ENCODE results near the gene BCL3.
A peak's percentile ranks its signal among the peaks of the same experiment; 100 is the strongest.
"Not testable (repeated sequence)": the region's sequence is repeated elsewhere in the genome, so short reads cannot be mapped to it uniquely, and the experiment has no call there.

BCL3 gene, protein sequence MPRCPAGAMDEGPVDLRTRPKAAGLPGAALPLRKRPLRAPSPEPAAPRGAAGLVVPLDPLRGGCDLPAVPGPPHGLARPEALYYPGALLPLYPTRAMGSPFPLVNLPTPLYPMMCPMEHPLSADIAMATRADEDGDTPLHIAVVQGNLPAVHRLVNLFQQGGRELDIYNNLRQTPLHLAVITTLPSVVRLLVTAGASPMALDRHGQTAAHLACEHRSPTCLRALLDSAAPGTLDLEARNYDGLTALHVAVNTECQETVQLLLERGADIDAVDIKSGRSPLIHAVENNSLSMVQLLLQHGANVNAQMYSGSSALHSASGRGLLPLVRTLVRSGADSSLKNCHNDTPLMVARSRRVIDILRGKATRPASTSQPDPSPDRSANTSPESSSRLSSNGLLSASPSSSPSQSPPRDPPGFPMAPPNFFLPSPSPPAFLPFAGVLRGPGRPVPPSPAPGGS

DNA sequence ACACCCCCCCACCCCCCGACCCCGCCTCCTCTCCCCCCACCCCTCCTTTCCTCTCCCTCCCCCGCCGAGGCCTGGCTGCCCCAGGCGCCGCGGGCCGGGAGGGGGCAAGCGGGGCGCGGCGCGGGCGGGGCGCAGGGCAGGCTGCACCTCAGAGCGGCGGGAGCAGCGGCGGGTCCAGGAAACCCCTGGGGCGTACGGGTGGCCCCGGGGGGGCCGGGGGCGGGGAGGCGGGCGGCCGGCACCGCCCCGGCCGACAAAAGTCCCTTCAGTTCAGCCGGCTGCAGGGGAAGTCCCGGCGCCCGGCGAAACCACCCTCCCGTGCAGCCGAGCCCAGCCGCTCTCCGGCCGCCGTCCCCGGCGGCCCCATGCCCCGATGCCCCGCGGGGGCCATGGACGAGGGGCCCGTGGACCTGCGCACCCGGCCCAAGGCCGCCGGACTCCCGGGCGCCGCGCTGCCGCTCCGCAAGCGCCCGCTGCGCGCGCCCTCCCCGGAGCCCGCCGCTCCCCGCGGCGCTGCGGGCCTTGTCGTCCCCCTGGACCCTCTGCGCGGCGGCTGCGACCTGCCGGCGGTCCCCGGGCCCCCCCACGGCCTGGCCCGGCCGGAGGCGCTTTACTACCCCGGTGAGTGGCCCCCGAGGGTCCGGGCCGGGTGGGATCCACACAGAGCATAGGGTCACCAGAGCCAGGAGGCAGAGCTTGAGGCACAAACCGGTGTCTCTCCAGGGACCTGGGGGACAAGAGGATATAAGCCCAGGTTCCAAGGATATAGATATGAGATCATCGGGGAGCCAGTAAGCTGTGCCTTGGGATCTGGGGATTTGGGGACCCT is at the start of gene BCL3:
Gene BCL3 (plus strand): TSS at position 283 of the 829 bp plus-strand sequence. CDS start 83 bp downstream, at position 366.
- Histone ChIP-seq H3K4me1 (ENCODE audit: insufficient read depth, low read length) (peaks cover 7% of the 10 kb centered on the region), H3K36me3 (ENCODE audit: insufficient read depth, low read length) (no peaks in the 10 kb centered on the region), H3K9ac (ENCODE audit: low read depth, low read length) (peak within 1 kb of the TSS; percentile 67; the same call in 1 of the 2 replicates), H3K9me3 (ENCODE audit: control insufficient read depth, insufficient read depth, low read length) (no peaks in the 10 kb centered on the region)

DNA sequence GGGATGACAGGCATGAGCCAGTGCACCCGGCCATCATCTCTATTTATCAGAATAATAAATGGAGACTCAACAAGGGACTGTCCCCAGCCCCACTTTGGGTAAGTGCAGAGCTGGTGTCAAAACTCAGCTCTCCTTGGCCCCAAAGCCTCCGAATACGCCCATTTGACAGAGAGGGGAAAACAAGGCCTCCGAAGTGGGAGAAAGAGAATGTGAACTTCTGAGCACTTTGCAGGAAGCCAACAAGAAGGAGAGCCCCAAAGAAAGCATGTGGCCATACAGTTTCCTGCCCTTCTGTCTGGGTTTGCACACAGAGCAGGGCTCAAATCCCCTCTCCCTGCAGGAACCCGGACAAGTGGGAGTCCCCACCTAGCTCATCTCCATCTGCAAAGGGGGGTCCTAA is 48.0 kb upstream of the BCL3 start:
- no peaks in the 10 kb centered on the region for H3K36me3 ChIP-seq (ENCODE audit: insufficient read depth, low read length)
- H3K9me3 ChIP-seq (ENCODE audit: control insufficient read depth, insufficient read depth, low read length) = no peaks in the 10 kb centered on the region
- H3K9ac ChIP-seq (ENCODE audit: low read depth, low read length) = no peak overlapping the region
- H3K4me1 ChIP-seq (ENCODE audit: insufficient read depth, low read length) = no peaks in the 10 kb centered on the region

DNA sequence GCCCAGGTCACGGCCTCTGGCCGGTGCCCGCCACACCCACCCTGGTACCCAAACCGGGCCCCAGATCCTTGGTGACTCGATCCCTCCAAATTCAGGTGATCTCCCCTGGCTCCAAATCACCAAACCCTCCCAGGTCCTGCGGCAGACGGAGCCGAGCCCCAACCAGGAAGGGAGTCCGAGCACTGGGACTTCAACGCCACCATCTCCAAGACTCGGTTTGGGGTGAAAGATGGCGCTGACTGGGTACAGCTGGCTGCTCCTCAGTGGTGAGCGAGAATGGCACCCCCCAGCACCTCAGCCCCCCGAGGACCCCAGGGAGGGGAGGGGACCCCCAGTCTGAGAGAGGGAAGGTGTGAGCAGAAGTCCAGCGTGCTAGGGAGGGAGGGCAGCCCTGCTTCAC is 47.3 kb upstream of the BCL3 start:
- no peak overlapping the region for H3K9ac ChIP-seq (ENCODE audit: low read depth, low read length)
- no peaks in the 10 kb centered on the region for H3K4me1 ChIP-seq (ENCODE audit: insufficient read depth, low read length)
- H3K36me3 ChIP-seq (ENCODE audit: insufficient read depth, low read length) = no peaks in the 10 kb centered on the region
- no peaks in the 10 kb centered on the region for H3K9me3 ChIP-seq (ENCODE audit: control insufficient read depth, insufficient read depth, low read length)

DNA sequence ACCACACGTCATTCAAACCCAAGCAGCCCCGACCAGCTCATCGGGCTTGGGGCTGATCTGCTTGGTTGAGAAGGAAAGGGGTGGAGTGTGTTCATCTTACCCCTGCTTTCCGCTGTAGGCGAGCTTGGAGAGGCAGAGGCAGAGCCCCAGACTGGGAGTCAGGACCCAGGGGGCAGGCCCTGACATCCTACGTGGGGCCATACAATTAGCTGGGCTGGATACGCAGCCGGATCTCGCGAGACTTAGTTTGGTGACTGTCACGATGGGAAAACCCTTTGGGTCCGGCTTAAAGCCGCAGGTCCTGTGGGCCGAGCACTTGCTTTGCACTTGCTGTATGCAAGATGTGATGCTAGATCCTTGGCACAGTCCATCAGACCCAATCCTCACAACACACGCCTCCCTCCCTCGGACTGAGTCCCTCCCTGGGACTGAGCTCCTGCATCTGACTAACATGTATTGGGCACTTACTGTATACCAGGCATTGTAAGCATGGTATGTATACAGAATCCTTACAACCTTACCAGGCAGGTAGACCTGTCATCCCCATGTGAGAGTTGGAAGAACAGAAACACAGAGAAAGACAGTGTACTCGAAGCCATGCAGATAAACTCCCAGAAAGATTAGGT is 45.8 kb upstream of the BCL3 start:
- H3K9me3 ChIP-seq (ENCODE audit: control insufficient read depth, insufficient read depth, low read length) = no peaks in the 10 kb centered on the region
- H3K4me1 ChIP-seq (ENCODE audit: insufficient read depth, low read length) = no peaks in the 10 kb centered on the region
- no peak overlapping the region for H3K9ac ChIP-seq (ENCODE audit: low read depth, low read length)
- H3K36me3 ChIP-seq (ENCODE audit: insufficient read depth, low read length) = no peaks in the 10 kb centered on the region

DNA sequence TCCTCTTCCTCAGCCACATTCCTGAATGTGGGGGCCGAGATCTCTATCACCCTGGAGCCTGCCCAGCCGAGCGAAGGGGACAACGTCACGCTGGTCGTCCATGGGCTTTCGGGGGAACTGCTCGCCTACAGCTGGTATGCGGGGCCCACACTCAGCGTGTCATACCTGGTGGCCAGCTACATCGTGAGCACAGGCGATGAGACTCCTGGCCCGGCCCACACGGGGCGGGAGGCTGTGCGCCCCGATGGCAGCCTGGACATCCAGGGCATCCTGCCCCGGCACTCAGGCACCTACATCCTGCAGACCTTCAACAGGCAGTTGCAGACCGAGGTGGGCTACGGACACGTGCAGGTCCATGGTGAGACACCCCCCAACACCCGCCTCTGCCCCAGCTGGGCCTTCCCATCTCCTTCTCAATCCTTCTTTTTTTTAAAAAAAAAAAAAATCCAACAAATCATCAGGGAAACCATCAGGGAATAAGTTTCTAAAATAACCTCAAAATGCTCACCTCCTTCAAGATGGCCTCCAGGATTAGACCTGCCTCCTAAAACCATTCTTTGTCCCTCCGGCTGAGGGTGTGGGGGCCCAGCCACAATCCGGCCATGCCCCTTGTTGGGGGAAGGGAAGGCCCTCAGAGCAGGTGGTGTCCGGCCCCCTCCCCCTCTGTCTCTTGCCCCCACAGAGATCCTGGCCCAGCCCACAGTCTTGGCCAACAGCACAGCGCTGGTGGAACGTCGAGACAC is 45.0 kb upstream of the BCL3 start:
- Histone ChIP-seq H3K4me1 (ENCODE audit: insufficient read depth, low read length) (no peaks in the 10 kb centered on the region), H3K36me3 (ENCODE audit: insufficient read depth, low read length) (no peaks in the 10 kb centered on the region), H3K9me3 (ENCODE audit: control insufficient read depth, insufficient read depth, low read length) (no peaks in the 10 kb centered on the region), H3K9ac (ENCODE audit: low read depth, low read length) (no peak overlapping the region)

DNA sequence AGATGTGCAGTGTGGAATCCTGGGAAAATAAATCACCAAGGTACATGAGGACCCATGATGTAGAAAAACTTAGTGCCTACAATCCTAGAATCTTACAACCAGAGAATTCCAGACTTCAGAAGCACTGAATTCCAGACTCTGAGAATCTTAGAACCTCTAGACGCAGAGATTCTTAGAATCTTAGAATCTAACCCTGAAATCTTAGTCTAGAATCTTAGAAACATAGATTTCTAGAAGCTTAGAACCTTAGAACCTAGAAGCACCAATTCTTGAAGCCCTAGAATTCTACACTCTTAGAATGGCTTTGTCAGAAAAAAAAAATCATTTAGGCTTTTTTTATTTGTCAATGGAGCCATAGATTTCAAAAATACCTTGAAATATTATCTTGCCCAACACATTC is 43.5 kb upstream of the BCL3 start:
- Histone ChIP-seq H3K36me3 (ENCODE audit: insufficient read depth, low read length) (no peaks in the 10 kb centered on the region), H3K4me1 (ENCODE audit: insufficient read depth, low read length) (no peaks in the 10 kb centered on the region), H3K9ac (ENCODE audit: low read depth, low read length) (no peak overlapping the region), H3K9me3 (ENCODE audit: control insufficient read depth, insufficient read depth, low read length) (no peaks in the 10 kb centered on the region)

DNA sequence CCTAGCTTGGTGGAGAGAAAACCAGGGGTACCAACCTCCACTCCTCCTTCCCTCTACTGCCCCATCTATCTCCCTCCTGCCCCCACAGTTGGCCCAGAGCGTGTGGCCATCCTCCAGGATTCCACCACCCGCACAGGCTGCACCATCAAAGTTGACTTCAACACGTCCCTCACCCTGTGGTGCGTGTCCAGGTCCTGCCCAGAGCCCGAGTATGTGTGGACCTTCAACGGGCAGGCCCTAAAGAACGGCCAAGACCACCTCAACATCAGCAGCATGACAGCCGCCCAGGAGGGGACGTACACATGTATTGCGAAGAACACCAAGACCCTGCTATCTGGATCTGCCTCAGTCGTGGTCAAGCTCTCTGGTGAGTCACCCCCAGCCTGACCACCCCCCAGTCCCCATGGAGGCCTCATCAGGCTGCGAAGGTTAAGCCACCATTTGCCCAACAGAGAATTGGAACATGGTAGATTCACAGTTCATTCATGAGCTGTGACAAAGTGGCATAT is 43.0 kb upstream of the BCL3 start:
- no peaks in the 10 kb centered on the region for H3K36me3 ChIP-seq (ENCODE audit: insufficient read depth, low read length)
- H3K4me1 ChIP-seq (ENCODE audit: insufficient read depth, low read length) = no peaks in the 10 kb centered on the region
- no peak overlapping the region for H3K9ac ChIP-seq (ENCODE audit: low read depth, low read length)
- H3K9me3 ChIP-seq (ENCODE audit: control insufficient read depth, insufficient read depth, low read length) = no peaks in the 10 kb centered on the region

DNA sequence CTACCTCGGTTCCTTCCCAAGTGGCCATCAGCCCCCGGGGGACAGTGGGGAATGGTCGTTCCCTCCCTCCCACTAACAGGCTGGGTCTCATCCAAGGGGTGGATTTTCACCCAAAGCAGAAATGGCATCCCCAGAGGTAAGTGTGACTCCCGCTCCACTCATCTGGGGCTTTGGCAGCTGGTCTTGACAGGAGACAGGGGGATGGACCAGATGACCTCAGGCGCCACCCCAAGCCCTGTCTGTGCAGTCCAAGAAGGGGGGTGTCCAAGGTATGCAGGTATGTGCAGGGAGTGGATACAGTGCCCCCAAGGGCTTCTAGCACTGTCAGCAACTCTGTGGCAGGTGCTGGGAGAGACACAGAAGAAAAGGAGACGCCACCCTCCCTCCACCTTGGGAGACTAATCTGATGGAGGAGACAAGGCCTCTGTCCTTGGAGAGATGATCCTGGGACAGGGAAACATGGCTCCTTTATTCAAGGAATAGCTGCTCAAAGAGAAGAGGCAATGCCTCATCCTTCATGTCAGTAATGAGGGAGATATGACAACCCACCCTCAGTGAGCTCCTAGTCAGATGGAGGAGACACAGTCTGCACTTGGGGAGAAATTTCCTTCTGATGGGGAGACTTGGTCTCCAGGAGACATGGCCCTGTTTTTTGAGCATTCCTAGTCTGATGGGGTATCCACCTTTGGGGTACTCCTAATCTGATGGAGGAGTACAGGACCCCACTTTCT is 41.8 kb upstream of the BCL3 start:
- no peaks in the 10 kb centered on the region for H3K4me1 ChIP-seq (ENCODE audit: insufficient read depth, low read length)

DNA sequence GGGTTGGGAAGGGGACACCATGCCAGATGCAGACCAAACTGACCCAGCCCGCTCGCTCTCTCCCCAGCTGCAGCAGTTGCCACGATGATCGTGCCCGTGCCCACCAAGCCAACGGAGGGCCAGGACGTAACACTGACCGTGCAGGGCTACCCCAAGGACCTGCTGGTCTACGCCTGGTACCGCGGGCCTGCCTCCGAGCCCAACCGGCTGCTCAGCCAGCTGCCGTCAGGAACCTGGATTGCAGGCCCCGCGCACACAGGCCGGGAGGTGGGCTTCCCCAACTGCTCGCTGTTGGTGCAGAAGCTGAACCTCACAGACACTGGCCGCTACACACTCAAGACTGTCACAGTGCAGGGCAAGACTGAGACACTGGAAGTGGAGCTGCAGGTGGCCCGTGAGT is 40.7 kb upstream of the BCL3 start:
- no peaks in the 10 kb centered on the region for H3K9me3 ChIP-seq (ENCODE audit: control insufficient read depth, insufficient read depth, low read length)
- H3K36me3 ChIP-seq (ENCODE audit: insufficient read depth, low read length) = no peaks in the 10 kb centered on the region
- no peak overlapping the region for H3K9ac ChIP-seq (ENCODE audit: low read depth, low read length)
- H3K4me1 ChIP-seq (ENCODE audit: insufficient read depth, low read length) = no peaks in the 10 kb centered on the region

More for the DNA sequence above, 41.8 kb upstream of the BCL3 start:
- no peak overlapping the region for H3K9ac ChIP-seq (ENCODE audit: low read depth, low read length)
- H3K36me3 ChIP-seq (ENCODE audit: insufficient read depth, low read length) = no peaks in the 10 kb centered on the region
- no peaks in the 10 kb centered on the region for H3K9me3 ChIP-seq (ENCODE audit: control insufficient read depth, insufficient read depth, low read length)

DNA sequence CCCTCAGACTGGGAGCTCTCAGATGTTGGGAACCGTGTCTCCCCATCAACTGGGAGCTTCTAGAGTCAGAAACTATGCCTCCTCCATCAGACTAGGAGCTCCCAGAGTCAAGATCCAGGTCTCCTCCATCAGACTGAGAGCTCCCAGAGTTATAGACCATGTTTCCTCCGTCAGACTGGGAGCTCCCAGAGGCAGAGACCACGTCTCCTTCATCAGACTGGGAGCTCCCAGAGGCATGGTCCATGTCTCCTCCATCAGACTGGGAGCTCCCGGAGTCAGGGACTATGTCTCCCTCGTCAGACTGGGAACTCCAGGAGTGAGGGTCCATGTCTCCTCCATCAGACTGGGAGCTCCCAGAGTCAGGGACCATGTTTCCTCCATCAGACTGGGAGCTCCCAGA is 39.6 kb upstream of the BCL3 start:
- no peak overlapping the region for H3K9ac ChIP-seq (ENCODE audit: low read depth, low read length)
- no peaks in the 10 kb centered on the region for H3K4me1 ChIP-seq (ENCODE audit: insufficient read depth, low read length)
- no peaks in the 10 kb centered on the region for H3K9me3 ChIP-seq (ENCODE audit: control insufficient read depth, insufficient read depth, low read length)

DNA sequence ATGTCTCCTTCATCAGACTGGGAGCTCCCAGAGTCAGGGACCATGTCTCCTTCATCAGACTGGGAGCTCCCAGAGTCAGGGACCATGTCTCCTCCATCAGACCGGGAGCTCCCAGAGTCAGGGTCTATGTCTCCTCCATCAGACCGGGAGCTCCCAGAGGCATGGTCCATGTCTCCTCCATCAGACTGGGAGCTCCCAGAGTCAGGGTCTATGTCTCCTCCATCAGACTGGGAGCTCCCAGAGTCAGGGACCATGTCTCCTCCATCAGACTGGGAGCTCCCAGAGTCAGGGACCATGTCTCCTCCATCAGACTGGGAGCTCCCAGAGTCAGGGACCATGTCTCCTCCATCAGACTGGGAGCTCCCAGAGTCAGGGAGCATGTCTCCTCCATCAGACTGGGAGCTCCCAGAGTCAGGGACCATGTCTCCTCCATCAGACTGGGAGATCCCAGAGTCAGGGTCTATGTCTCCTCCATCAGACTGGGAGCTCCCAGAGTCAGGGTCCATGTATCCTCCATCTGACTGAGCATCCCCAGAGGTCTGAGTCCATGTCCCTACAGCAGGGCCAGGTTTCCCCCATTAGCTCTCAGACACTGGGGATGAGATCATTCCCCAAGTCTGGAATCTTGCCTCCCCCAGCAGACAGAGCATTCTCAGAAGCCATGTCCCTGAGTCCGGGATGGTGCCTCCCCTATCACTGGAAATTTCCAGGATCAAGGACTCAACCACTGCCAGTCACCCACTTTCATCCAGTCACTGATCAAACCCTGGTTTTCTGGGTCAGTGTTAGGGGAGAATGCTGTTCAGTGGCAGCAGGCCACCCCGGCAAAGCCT is 38.9 kb upstream of the BCL3 start:
- not testable (repeated sequence) for H3K9ac ChIP-seq (ENCODE audit: low read depth, low read length); H3K9me3 ChIP-seq (ENCODE audit: control insufficient read depth, insufficient read depth, low read length); H3K36me3 ChIP-seq (ENCODE audit: insufficient read depth, low read length); H3K4me1 ChIP-seq (ENCODE audit: insufficient read depth, low read length)

More for the DNA sequence above, 39.6 kb upstream of the BCL3 start:
- no peaks in the 10 kb centered on the region for H3K36me3 ChIP-seq (ENCODE audit: insufficient read depth, low read length)

DNA sequence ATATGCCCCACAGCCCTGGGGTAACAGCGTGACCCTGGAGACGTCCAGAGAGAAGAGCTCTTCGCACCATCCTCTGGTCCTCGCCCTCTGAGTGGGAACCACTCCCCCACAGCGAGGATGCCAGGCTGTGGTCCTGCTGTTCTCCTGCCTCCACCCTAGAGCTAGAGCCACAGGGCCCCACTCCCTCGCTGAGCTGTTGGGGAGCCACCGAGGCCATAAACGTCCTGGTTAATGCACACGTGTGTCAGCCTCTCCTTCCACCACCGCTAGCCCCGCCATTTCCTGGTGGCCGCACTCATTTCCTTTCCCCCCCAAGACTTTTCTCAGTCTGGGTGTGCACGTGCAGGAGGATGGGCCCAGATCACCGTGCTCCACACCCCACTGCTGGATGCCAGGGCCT is 38.0 kb upstream of the BCL3 start:
- H3K4me1 ChIP-seq (ENCODE audit: insufficient read depth, low read length) = no peaks in the 10 kb centered on the region
- H3K9ac ChIP-seq (ENCODE audit: low read depth, low read length) = no peak overlapping the region
- no peaks in the 10 kb centered on the region for H3K36me3 ChIP-seq (ENCODE audit: insufficient read depth, low read length)
- no peaks in the 10 kb centered on the region for H3K9me3 ChIP-seq (ENCODE audit: control insufficient read depth, insufficient read depth, low read length)
